ENCODE measurements around the gene MLC1. TPM values are rescaled to one million over a fixed set of nuclear protein-coding genes. Genes with fewer than 3 reads are reported as not detected.

The MLC1 gene
- total and polyA plus RNA-seq, 4 donors, result 0.16 to 2.1 (median 0.39) TPM; not detected in 1

GRCh38 chr22:50058906-50059880 is 26.0 kb downstream of the MLC1 start:
- Histone ChIP-seq H3K4me3 (ENCODE audit: low read length in 2 of 2) (no peak overlapping the region), H3K27ac (ENCODE audit: low read depth in 1 of 2, low read length in 2 of 2) (no peak overlapping the region), H3K36me3 (ENCODE audit: control insufficient read depth in 1 of 2, insufficient read depth in 2 of 2, low read length in 1 of 2) (no peaks in the 10 kb centered on the region), H3K27me3 (ENCODE audit: control insufficient read depth in 1 of 2, insufficient read depth in 2 of 2, low read length in 1 of 2) (no peaks in the 10 kb centered on the region), H3K9me3 (ENCODE audit: control insufficient read depth, low read length) (no peaks in the 10 kb centered on the region), H3K4me1 (ENCODE audit: control insufficient read depth in 1 of 2, insufficient read depth in 2 of 2, low read length in 2 of 2) (no peaks in the 10 kb centered on the region)
- 2 to 4% methylated on average over 26 to 31 of the region's 31 CpGs for WGBS, 2 donors
- ATAC-seq (ENCODE audit: low FRiP score) (no peak), DNase-seq (no peak)
- intact Hi-C loops (cut with DNase I), result no loop called here

DNA sequence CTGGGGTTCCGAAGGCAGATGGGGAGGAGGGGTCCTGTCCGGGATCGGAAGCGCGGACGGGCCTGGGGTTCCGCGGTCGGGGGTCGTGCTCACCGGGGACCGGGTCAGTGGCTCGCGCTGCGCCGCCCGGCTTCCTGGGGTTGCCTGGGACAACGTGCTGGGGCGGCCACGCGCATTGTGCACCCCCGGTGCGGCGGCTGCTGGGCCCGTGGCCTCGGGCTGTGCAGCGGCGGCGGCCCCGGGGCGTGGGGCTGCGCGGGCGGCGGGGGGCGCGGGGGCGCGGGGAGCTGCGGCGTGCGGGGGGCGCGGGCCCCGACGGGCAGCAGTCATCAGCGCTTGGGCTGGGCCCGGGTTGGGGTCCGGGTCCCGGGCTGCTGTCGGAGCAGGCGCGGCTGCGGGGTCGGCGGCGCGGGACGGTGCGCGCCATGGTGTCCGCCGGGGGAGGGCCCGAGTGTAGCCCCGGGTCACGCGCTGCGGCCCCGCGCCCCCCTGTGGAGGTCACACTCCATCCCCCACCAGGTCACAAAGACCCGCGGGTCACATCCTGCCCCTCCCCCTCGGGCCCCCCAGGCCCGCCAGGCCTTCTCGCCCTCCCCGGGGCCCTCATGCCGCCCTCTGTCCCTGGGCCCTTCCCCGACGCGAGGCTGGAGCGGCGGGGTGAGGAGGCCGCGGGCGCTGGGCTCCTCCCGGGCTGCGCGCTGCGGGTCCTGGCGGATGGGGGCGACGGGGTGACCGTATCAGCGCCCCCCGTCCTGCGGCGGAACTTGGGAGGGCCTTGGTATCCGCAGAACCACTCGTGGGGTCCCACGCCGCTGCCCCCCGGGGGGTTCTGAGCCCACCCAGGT is 26.9 kb downstream of the MLC1 start, which contains the start of gene TTLL8:
Gene TTLL8, minus strand, starts transcription at position 238 of the 845 bp plus-strand sequence.
- Histone ChIP-seq H3K36me3 (ENCODE audit: control insufficient read depth in 1 of 2, insufficient read depth in 2 of 2, low read length in 1 of 2) (no peaks in the 10 kb centered on the region), H3K4me1 (ENCODE audit: control insufficient read depth in 1 of 2, insufficient read depth in 2 of 2, low read length in 2 of 2) (no peaks in the 10 kb centered on the region), H3K27ac (ENCODE audit: low read depth in 1 of 2, low read length in 2 of 2) (no peak within 1 kb of the TSS), H3K4me3 (ENCODE audit: low read length in 2 of 2) (no peak within 1 kb of the TSS), H3K27me3 (ENCODE audit: control insufficient read depth in 1 of 2, insufficient read depth in 2 of 2, low read length in 1 of 2) (no peaks in the 10 kb centered on the region), H3K9me3 (ENCODE audit: control insufficient read depth, low read length) (peaks cover 3% of the 10 kb centered on the region)
- no peak for DNase-seq
- no peak for ATAC-seq (ENCODE audit: low FRiP score)
- intact Hi-C loops (cut with DNase I), result no loop called here
- 20 to 22% methylated on average over 57 to 102 of the region's 102 CpGs for WGBS, 2 donors

DNA sequence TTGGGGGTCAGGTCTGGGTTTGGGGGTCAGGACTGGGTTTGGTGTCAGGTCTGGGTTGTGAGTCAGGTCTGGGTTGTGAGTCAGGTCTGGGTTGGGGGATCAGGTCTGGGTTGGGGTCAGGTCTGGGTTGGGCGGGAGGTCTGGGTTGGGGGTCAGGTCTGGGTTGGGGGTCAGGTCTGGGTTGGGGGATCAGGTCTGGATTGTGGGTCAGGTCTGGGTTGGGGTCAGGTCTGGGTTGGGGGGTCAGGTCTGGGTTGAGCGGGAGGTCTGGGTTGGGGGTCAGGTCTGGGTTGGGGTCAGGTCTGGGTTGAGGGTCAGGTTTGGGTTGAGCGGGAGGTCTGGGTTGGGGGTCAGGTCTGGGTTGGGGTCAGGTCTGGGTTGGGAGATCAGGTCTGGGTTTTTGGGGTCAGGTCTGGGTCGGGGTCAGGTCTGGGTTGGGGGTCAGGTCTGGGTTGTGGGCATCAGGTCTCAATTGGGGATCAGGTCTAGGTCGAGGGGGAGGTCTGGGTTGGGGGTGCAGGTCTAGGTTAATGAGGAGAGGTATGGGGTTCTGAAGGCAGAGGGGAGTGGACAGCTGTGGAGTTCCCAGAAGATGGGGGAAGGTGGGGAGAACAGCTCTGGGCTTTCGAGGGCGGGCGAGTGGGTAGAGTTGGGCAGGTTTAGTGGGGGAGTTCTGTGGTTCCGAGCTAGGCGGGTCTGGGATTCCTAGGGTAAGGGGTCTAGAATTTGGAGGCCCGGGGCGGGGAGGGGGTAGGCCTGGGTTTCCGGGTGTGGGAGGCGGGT is 27.8 kb downstream of the MLC1 start:
- intact Hi-C loops (cut with DNase I), result no loop called here
- H3K27ac ChIP-seq (ENCODE audit: low read depth in 1 of 2, low read length in 2 of 2), result no peak overlapping the region
- 94% methylated on average over 14 of the region's 14 CpGs for WGBS, 2 donors
- no peaks in the 10 kb centered on the region for H3K4me1 ChIP-seq (ENCODE audit: control insufficient read depth in 1 of 2, insufficient read depth in 2 of 2, low read length in 2 of 2)
- DNase-seq, result no peak
- H3K36me3 ChIP-seq (ENCODE audit: control insufficient read depth in 1 of 2, insufficient read depth in 2 of 2, low read length in 1 of 2), result no peaks in the 10 kb centered on the region
- H3K9me3 ChIP-seq (ENCODE audit: control insufficient read depth, low read length), result peaks cover 3% of the 10 kb centered on the region
- no peaks in the 10 kb centered on the region for H3K27me3 ChIP-seq (ENCODE audit: control insufficient read depth in 1 of 2, insufficient read depth in 2 of 2, low read length in 1 of 2)
- no peak for ATAC-seq (ENCODE audit: low FRiP score)
- H3K4me3 ChIP-seq (ENCODE audit: low read length in 2 of 2), result no peak overlapping the region

GRCh38 chr22:50056214-50056972 is 28.8 kb downstream of the MLC1 start:
- H3K9me3 ChIP-seq (ENCODE audit: control insufficient read depth, low read length), result peaks cover 3% of the 10 kb centered on the region
- no peak overlapping the region for H3K4me3 ChIP-seq (ENCODE audit: low read length in 2 of 2)
- H3K27ac ChIP-seq (ENCODE audit: low read depth in 1 of 2, low read length in 2 of 2), result no peak overlapping the region
- 84 to 88% methylated on average over 34 of the region's 34 CpGs for WGBS, 2 donors
- no peaks in the 10 kb centered on the region for H3K36me3 ChIP-seq (ENCODE audit: control insufficient read depth in 1 of 2, insufficient read depth in 2 of 2, low read length in 1 of 2)
- H3K27me3 ChIP-seq (ENCODE audit: control insufficient read depth in 1 of 2, insufficient read depth in 2 of 2, low read length in 1 of 2), result no peaks in the 10 kb centered on the region
- intact Hi-C loops (cut with DNase I), result no loop called here
- DNase-seq, result no peak
- ATAC-seq (ENCODE audit: low FRiP score), result no peak
- no peaks in the 10 kb centered on the region for H3K4me1 ChIP-seq (ENCODE audit: control insufficient read depth in 1 of 2, insufficient read depth in 2 of 2, low read length in 2 of 2)

GRCh38 chr22:50053861-50054260 is 31.4 kb downstream of the MLC1 start:
- no peaks in the 10 kb centered on the region for H3K4me1 ChIP-seq (ENCODE audit: control insufficient read depth in 1 of 2, insufficient read depth in 2 of 2, low read length in 2 of 2)
- no peaks in the 10 kb centered on the region for H3K36me3 ChIP-seq (ENCODE audit: control insufficient read depth in 1 of 2, insufficient read depth in 2 of 2, low read length in 1 of 2)
- peaks cover 3% of the 10 kb centered on the region for H3K9me3 ChIP-seq (ENCODE audit: control insufficient read depth, low read length)
- H3K27ac ChIP-seq (ENCODE audit: low read depth in 1 of 2, low read length in 2 of 2), result no peak overlapping the region
- WGBS, 2 donors, result 95% methylated on average over 18 of the region's 18 CpGs
- H3K4me3 ChIP-seq (ENCODE audit: low read length in 2 of 2), result no peak overlapping the region
- intact Hi-C loops (cut with DNase I), result no loop called here
- no peak for ATAC-seq (ENCODE audit: low FRiP score)
- peak in 1 of 2 donors; percentile 44 for DNase-seq
- no peaks in the 10 kb centered on the region for H3K27me3 ChIP-seq (ENCODE audit: control insufficient read depth in 1 of 2, insufficient read depth in 2 of 2, low read length in 1 of 2)

DNA sequence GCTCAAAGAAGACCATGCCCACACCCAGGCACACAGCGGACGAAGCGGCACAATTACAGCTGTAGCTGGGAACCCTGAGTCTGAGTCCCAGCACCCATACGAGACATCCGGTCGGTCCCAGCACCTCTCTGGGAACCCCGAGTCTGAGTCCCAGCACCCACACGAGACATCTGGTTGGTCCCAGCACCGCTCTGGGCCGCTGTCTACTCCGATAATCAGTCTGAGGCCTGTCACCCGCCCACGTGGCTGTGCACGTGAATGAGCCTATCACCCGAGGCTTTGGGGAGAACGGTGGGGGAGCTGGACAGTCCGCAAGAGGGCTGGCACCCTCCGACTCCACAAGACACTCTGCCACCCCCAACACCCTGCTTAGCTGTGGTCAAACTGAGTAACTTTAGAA is 33.3 kb downstream of the MLC1 start:
- no peaks in the 10 kb centered on the region for H3K27me3 ChIP-seq (ENCODE audit: control insufficient read depth in 1 of 2, insufficient read depth in 2 of 2, low read length in 1 of 2)
- ATAC-seq (ENCODE audit: low FRiP score) (no peak), DNase-seq (peak; percentile 23 to 54)
- H3K27ac ChIP-seq (ENCODE audit: low read depth in 1 of 2, low read length in 2 of 2), result no peak overlapping the region
- H3K4me1 ChIP-seq (ENCODE audit: control insufficient read depth in 1 of 2, insufficient read depth in 2 of 2, low read length in 2 of 2), result no peaks in the 10 kb centered on the region
- WGBS, 2 donors, result 90 to 91% methylated on average over 18 of the region's 18 CpGs
- H3K4me3 ChIP-seq (ENCODE audit: low read length in 2 of 2), result no peak overlapping the region
- intact Hi-C loops (cut with DNase I), result no loop called here
- H3K9me3 ChIP-seq (ENCODE audit: control insufficient read depth, low read length), result peaks cover 3% of the 10 kb centered on the region
- no peaks in the 10 kb centered on the region for H3K36me3 ChIP-seq (ENCODE audit: control insufficient read depth in 1 of 2, insufficient read depth in 2 of 2, low read length in 1 of 2)

DNA sequence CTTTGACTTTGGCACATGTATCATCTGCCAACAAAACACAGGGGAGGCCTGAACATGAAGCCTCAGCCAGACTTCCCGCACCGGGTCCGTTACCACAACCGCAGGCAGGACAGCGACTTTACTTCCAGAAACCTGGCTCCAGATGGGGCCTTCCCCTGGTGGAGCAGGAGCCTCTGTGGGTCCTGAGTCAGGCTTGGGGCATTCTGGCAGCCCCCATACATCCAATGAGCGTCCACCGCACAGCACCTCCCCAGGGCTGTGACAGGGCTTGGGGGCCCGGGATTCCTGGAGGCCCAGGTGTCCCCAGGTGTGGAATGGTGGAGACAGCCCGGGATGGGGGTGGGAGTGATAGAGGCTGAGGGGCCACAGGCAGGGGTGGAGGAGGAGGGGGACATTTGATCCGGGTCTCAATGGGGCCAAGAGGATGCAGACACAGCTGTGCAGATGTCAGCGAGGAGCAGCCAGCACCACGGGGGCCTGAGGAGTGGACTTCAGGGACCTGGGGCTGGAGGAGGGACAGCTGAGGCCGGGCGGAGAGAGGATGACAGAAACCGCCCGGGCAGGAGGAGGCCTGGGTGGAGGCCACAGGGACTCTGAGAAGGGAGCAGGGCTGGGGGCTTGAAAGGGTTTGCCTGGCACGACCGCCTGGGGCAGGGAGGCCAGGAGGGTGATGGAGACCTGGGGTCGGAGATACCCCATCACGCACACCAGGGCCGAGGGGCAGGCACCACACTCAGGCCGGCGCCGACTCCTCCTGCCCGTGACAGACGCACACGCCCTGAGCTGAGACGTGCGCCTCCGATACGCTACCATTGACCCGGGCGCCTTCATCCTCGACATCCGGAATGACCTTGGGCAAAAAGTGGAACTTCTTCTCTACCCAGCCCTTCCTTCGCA is 35.7 kb downstream of the MLC1 start:
- H3K36me3 ChIP-seq (ENCODE audit: control insufficient read depth in 1 of 2, insufficient read depth in 2 of 2, low read length in 1 of 2), result no peaks in the 10 kb centered on the region
- no peak for ATAC-seq (ENCODE audit: low FRiP score)
- H3K4me3 ChIP-seq (ENCODE audit: low read length in 2 of 2), result no peak overlapping the region
- H3K27me3 ChIP-seq (ENCODE audit: control insufficient read depth in 1 of 2, insufficient read depth in 2 of 2, low read length in 1 of 2), result no peaks in the 10 kb centered on the region
- peaks cover 3% of the 10 kb centered on the region for H3K9me3 ChIP-seq (ENCODE audit: control insufficient read depth, low read length)
- intact Hi-C loops (cut with DNase I), result no loop called here
- peak; percentile 28 to 75 for DNase-seq
- H3K27ac ChIP-seq (ENCODE audit: low read depth in 1 of 2, low read length in 2 of 2), result no peak overlapping the region
- WGBS, 2 donors, result 94% methylated on average over 36 of the region's 36 CpGs
- no peaks in the 10 kb centered on the region for H3K4me1 ChIP-seq (ENCODE audit: control insufficient read depth in 1 of 2, insufficient read depth in 2 of 2, low read length in 2 of 2)

Measured in aorta (tissue), 5 donors.